RWPE1 (cell line): ENCODE results near the gene TRNAU1AP.

Source experiments
- CTCF ChIA-PET: fragments of 350-600 bp; sonication (Branson Sonifier 250); formaldehyde crosslinking; extraction: SDS; loops from one replicate; lab custom pipeline; 2021; lab: Yijun Ruan, JAX
- POLR2A ChIA-PET: fragments of 400-600 bp; formaldehyde crosslinking; extraction: SDS; loops from one replicate; lab custom pipeline; 2020; ENCODE audit warnings: antibody characterized with exemption; ENCODE audit not compliant: low non-redundant PET; lab: Yijun Ruan, JAX
- DNase-seq: peaks from one replicate; pipeline ENCODE4 v3.0.0; 2012; ENCODE audit warnings: low spot score
- H3K27ac ChIP-seq: fragments of 450-650 bp; 2 replicates; pipeline ENCODE4 v1.5.1; 2017
- CTCF ChIP-seq: fragments of 450-650 bp; conservative IDR thresholded peaks from 2 replicates; pipeline ENCODE4 v1.5.1; 2017; ENCODE audit warnings: low read depth, mild to moderate bottlenecking

TRNAU1AP gene

DNA sequence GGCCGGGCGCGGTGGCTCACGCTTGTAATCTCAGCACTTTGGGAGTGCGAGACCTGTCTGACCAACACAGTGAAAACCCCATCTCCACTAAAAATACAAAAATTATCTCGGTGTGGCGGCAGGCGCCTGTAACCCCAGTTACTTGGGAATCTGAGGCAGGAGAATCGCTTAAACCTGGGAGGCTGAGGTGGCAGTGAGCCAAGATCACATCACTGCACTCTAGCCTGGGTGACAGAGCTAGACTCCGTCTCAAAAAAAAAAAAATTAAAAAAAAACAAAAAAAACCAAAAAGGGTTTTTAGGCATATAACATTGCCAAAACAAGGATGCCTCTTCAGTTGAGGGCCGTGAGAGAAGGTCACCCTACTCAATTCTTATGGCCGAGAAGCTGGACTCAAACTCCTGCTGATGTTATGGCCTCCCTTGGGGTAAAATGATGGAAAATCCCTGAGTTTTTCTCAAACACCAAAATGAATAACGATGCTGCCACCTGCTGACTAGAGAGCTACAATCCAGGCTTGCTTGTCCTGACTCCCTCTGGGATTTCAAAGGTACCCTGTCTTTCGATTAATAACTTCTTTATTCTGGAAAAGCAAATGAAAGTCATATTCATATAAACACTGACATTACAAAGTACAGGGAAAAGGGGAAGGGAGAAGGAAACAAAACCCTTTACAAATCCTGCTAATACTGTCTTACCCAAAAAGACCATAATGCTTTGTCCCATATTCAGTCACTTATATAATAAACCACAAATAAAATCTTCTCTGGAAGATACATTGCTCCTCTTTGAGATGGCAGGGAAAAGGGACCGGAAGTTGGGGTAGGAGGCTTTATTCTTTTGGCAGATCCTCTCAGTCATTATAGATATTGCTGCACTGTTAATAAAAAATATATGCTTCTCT lies 49.9 kb downstream of the TRNAU1AP start:
- peak; percentile 73 for TF ChIP-seq CTCF
- POLR2A ChIA-PET: interaction anchor here (0.5 to 1.5 kb wide), 4 partner anchors 8 to 93 kb away, joined by 3 to 5 read pairs (median 4); no protein-coding TSS in a partner anchor
- peak; percentile 72 for DNase-seq
- CTCF ChIA-PET: interaction anchor here (0.6 to 2.0 kb wide), 16 partner anchors 9 to 298 kb away, joined by 3 to 10 read pairs (median 4); no protein-coding TSS in a partner anchor
- peak overlapping the region; percentile 62 for H3K27ac ChIP-seq

GRCh38 chr1:28604411-28604810 lies 51.5 kb downstream of the TRNAU1AP start:
- no peak for DNase-seq
- POLR2A ChIA-PET: no interaction called here
- CTCF ChIA-PET: interaction anchor here (0.6 kb wide), 1 partner anchor 237 kb away, joined by 4 read pairs; no protein-coding TSS in a partner anchor
- TF ChIP-seq CTCF: no peak
- H3K27ac ChIP-seq: no peak overlapping the region

- no peak for DNase-seq
- CTCF ChIA-PET: interaction anchor here (0.6 kb wide), 1 partner anchor 238 kb away, joined by 4 read pairs; no protein-coding TSS in a partner anchor
- POLR2A ChIA-PET: no interaction called here
- no peak overlapping the region for H3K27ac ChIP-seq
- no peak for TF ChIP-seq CTCF
Measured at GRCh38 chr1:28604962-28605361, 52.1 kb downstream of the TRNAU1AP start.

DNA sequence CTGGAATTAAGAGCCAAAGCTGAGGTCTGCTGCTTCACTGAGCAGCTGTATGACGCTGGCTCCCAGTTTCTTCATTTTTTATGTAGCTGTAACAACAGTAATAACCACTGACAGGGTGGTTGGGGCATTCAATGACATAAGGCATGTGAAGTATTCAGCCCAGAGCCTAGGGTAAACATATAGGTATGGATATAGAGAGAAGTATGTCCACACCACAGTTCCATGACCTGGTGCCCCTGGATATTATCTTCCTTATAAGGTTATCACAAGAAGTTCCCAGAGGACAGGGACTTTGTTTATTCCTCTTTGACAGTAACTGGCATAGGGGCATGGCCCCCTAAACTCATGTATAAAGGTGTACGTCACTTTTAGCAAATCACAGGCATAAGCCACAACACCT lies 53.9 kb downstream of the TRNAU1AP start:
- no peak for DNase-seq
- ChIA-PET CTCF (no interaction called here), POLR2A (no interaction called here)
- H3K27ac ChIP-seq: no peak overlapping the region
- no peak for TF ChIP-seq CTCF

DNA sequence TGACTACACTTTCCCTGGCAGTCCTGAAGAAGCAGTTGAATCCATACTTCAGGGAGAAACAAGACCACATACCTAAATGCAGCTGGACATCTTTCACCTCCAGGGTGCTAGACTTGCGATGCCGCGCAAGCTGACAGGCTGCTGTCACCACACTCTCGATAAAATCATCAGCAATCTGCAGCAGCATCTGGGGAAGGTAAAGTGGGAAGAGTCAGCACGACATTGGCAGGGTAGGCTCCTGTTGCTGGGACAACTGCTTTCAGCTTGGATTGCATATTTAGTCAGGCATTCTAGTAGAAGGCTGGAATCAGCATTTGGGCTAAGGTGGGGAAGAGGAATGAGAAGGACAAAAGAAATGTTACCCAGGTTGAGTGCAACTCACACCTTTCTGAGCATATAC lies 60.3 kb downstream of the TRNAU1AP start:
- TF ChIP-seq CTCF: no peak
- no peak overlapping the region for H3K27ac ChIP-seq
- DNase-seq: no peak
- CTCF ChIA-PET: interaction anchor here (0.5 kb wide), 1 partner anchor 11 kb away, joined by 4 read pairs; no protein-coding TSS in a partner anchor
- POLR2A ChIA-PET: no interaction called here
